ENCODE measurements around the gene SLC6A6. TPM values are rescaled to one million over a fixed set of nuclear protein-coding genes. Genes with fewer than 3 reads are reported as not detected.

SLC6A6 gene
- total and polyA plus RNA-seq, 2 experiments from 2014 or later, result 27.5 to 150 TPM

- TF ChIP-seq CTCF (conservative IDR thresholded peaks at IDR 0.05; ENCODE audit: low read depth in 2 of 2) (no peak), ETS1 (IDR thresholded peaks at IDR 0.05) (no peak), JUNB (IDR thresholded peaks at IDR 0.05; ENCODE audit: unreplicated experiment) (no peak)
These were observed 49.7 kb downstream of the SLC6A6 start (continued) for GRCh38 chr3:14451844-14452739.

- Histone ChIP-seq H3K4me3 (no peak overlapping the region), H2AFZ (no peak overlapping the region), H3K79me2 (replicated peaks; ENCODE audit: insufficient read depth) (no peaks in the 10 kb centered on the region), H4K20me1 (replicated peaks; ENCODE audit: insufficient read depth) (peaks cover 14% of the 10 kb centered on the region; the same call in 1 of the 2 replicates), H3K27ac (ENCODE audit: low read depth) (no peak overlapping the region), H3K9me2 (ENCODE audit: insufficient read depth) (no peaks in the 10 kb centered on the region), H3K27me3 (ENCODE audit: insufficient read depth) (no peaks in the 10 kb centered on the region), H3K4me2 (no peak overlapping the region), H3F3A (replicated peaks; ENCODE audit: low read depth) (0 out of 2 replicates have a peak, but pooled peaks cover 3% of the 10 kb centered on the region), H3K4me1 (ENCODE audit: insufficient read depth) (peaks cover 8% of the 10 kb centered on the region), H3K36me3 (ENCODE audit: insufficient read depth) (peaks cover 45% of the 10 kb centered on the region)
- Mint-ChIP-seq H3K36me3 (ENCODE audit: low read depth) (peaks cover 57% of the 10 kb centered on the region), H3K9me3 (no peaks in the 10 kb centered on the region), H3K4me1 (peaks cover 8% of the 10 kb centered on the region), H3K4me3 (no peak overlapping the region), H3K27ac (no peak overlapping the region), H3K27me3 (ENCODE audit: insufficient read depth, low read depth, poor library complexity) (peaks cover 18% of the 10 kb centered on the region)
- TF ChIP-seq STAT1 (IDR thresholded peaks at IDR 0.05; ENCODE audit: unreplicated experiment), result no peak
- DNase-seq (ENCODE audit: low spot score) (no peak), ATAC-seq (no peak)
These were observed 50.6 kb downstream of the SLC6A6 start for GRCh38 chr3:14452740-14453710.

- peaks cover 13% of the 10 kb centered on the region for H3K4me1 Mint-ChIP-seq
- Histone ChIP-seq H3K4me1 (ENCODE audit: insufficient read depth) (peaks cover 10% of the 10 kb centered on the region), H2AFZ (no peak overlapping the region), H3K27ac (ENCODE audit: low read depth) (no peak overlapping the region), H3K36me3 (ENCODE audit: insufficient read depth) (peaks cover 49% of the 10 kb centered on the region), H3F3A (replicated peaks; ENCODE audit: low read depth) (0 out of 2 replicates have a peak, but pooled peaks cover 3% of the 10 kb centered on the region), H3K27me3 (ENCODE audit: insufficient read depth) (no peaks in the 10 kb centered on the region), H3K79me2 (replicated peaks; ENCODE audit: insufficient read depth) (no peaks in the 10 kb centered on the region), H4K20me1 (replicated peaks; ENCODE audit: insufficient read depth) (peaks cover 18% of the 10 kb centered on the region; the same call in 1 of the 2 replicates), H3K4me2 (no peak overlapping the region), H3K4me3 (no peak overlapping the region), H3K9me2 (ENCODE audit: insufficient read depth) (no peaks in the 10 kb centered on the region)
- no peaks in the 10 kb centered on the region for H3K9me3 Mint-ChIP-seq
- peaks cover 49% of the 10 kb centered on the region for H3K36me3 Mint-ChIP-seq (ENCODE audit: low read depth)
- DNase-seq (ENCODE audit: low spot score) (no peak), ATAC-seq (no peak)
- peak overlapping the region; percentile 75 for H3K27ac Mint-ChIP-seq
- no peak overlapping the region for H3K4me3 Mint-ChIP-seq
- peaks cover 20% of the 10 kb centered on the region for H3K27me3 Mint-ChIP-seq (ENCODE audit: insufficient read depth, low read depth, poor library complexity)
- no peak for TF ChIP-seq ZNF331 (CRISPR knock-in tag; IDR thresholded peaks at IDR 0.05; ENCODE audit: low read depth)
- TF ChIP-seq CTCF (conservative IDR thresholded peaks at IDR 0.05; ENCODE audit: low read depth in 2 of 2), result no peak
- no peak for TF ChIP-seq EZH2 (IDR thresholded peaks at IDR 0.05; ENCODE audit: low read depth, unreplicated experiment)
- TF ChIP-seq POLR2AphosphoS5 (IDR thresholded peaks at IDR 0.05; ENCODE audit: low read depth), result no peak
- TF ChIP-seq REST (IDR thresholded peaks at IDR 0.05; ENCODE audit: unreplicated experiment), result no peak
These were observed 51.7 kb downstream of the SLC6A6 start for GRCh38 chr3:14453876-14454638.

Measured in GM23338 (cell line).